K562 (cell line): ENCODE results near the gene MYMX. TPM values are rescaled to one million over a fixed set of nuclear protein-coding genes. Genes with fewer than 3 reads are reported as not detected.

Source experiments
- ATAC-seq: fragments of 200-7000 bp; cut with Tn5 transposase; 3 replicates; pipeline ENCODE4 v1.9.1; 2020; ENCODE audit warnings: moderate library complexity
- BruUV-seq: library from RNA; stranded (reverse); fragments of 400-500 nt; replicated peaks from 2 replicates; lab custom pipeline; 2021; lab: Mats Ljungman, UMichigan
- CTCF ChIA-PET: fragments of 300-600 bp; formaldehyde crosslinking; extraction: SDS; loops from one replicate; lab custom pipeline; 2021; ENCODE audit warnings: low intra/inter-chr PET ratio; lab: Yijun Ruan, JAX
- POLR2A ChIA-PET: fragments of 300-600, 350-650 bp; sonication (Branson Sonifier 250); formaldehyde crosslinking; extraction: SDS; loops from one replicate; lab custom pipeline; 2021; ENCODE audit warnings: antibody characterized with exemption, inconsistent platforms; lab: Yijun Ruan, JAX
- DNase-seq, 4 experiments: peaks; one replicate each; pipeline versions ENCODE4 v3.0.0 to v3.0.0-alpha.2; 2011 to 2018; ENCODE audit warnings: low spot score in 3 of 4, mixed read lengths in 3 of 4; ENCODE audit errors: extremely low read depth in 1 of 4
- FAIRE-seq: peaks from 2 replicates; lab custom pipeline; 2011; peaks lifted over from hg19 to GRCh38; lab: Jason Lieb, UNC
- H2AFZ ChIP-seq: 2 replicates; pipeline ENCODE4 v1.6.0; 2011; ENCODE audit warnings: low read depth, low read length, control low read depth, inconsistent platforms
- H3K27ac ChIP-seq: fragments of 200-600 bp; 3 replicates; pipeline ENCODE4 v1.8.0; 2011; ENCODE audit warnings: low read depth, mild to moderate bottlenecking, control low read depth, inconsistent platforms, low read length, moderate library complexity, mixed read lengths; ENCODE audit errors: extremely low read depth
- H3K27me3 ChIP-seq, 2 experiments: fragments of 300-600 bp in 1 of 2; 2 replicates in 1 of 2; 3 replicates in 1 of 2; pipeline versions ENCODE4 v1.6.0 to v1.8.0; 2011; ENCODE audit warnings: inconsistent platforms in 2 of 2, low read length in 2 of 2, mild to moderate bottlenecking in 1 of 2, mixed read lengths in 1 of 2, moderate library complexity in 1 of 2; ENCODE audit not compliant: control insufficient read depth in 2 of 2, insufficient read depth in 2 of 2
- H3K36me3 ChIP-seq: fragments of 300-600 bp; 3 replicates; pipeline ENCODE4 v1.8.0; 2011; ENCODE audit warnings: mild to moderate bottlenecking, low read length, inconsistent platforms; ENCODE audit not compliant: control insufficient read depth, insufficient read depth
- H3K4me1 ChIP-seq, 2 experiments: fragments of 200-600 bp in 1 of 2; replicated peaks in 1 of 2; 2 replicates in 1 of 2; 3 replicates in 1 of 2; pipeline versions ENCODE4 v1.5.1 to v1.8.0; 2011; ENCODE audit warnings: inconsistent platforms in 2 of 2, low read length in 2 of 2, mild to moderate bottlenecking in 1 of 2, mixed read lengths in 1 of 2, moderate library complexity in 1 of 2; ENCODE audit not compliant: control insufficient read depth in 2 of 2, insufficient read depth in 2 of 2
- H3K4me2 ChIP-seq: 2 replicates; pipeline ENCODE4 v1.6.1; 2011; ENCODE audit warnings: low read length, control low read depth, inconsistent platforms, mixed read lengths; ENCODE audit not compliant: insufficient read depth
- H3K4me3 ChIP-seq: fragments of 200-600 bp; sonication (generic), shearing (Covaris generic); 2 replicates; pipeline ENCODE4 v1.5.1; 2016; ENCODE audit warnings: control low read depth, inconsistent platforms
- H3K79me2 ChIP-seq: fragments of 200-600 bp; 3 replicates; pipeline ENCODE4 v1.8.0; 2011; ENCODE audit warnings: low read length, inconsistent platforms; ENCODE audit not compliant: control insufficient read depth, insufficient read depth
- H3K9ac ChIP-seq, 2 experiments: 2 replicates each; pipeline versions ENCODE4 v1.6.0 to v1.6.1; 2011; ENCODE audit warnings: low read depth in 2 of 2, low read length in 2 of 2, control low read depth in 1 of 2, inconsistent platforms in 1 of 2, mild to moderate bottlenecking in 1 of 2, mixed read lengths in 1 of 2; ENCODE audit not compliant: insufficient read depth in 1 of 2
- H3K9me1 ChIP-seq: one replicate; pipeline ENCODE4 v1.6.0; 2011; ENCODE audit warnings: inconsistent platforms, mild to moderate bottlenecking, low read length, moderate library complexity; ENCODE audit not compliant: control insufficient read depth, insufficient read depth
- H3K9me3 ChIP-seq: replicated peaks from 2 replicates; pipeline ENCODE4 v1.5.1; 2011; ENCODE audit warnings: low read depth, low read length, inconsistent platforms; ENCODE audit not compliant: control insufficient read depth, insufficient read depth
- H4K20me1 ChIP-seq: replicated peaks from 2 replicates; pipeline ENCODE4 v1.6.1; 2011; ENCODE audit warnings: low read length, inconsistent platforms, mixed read lengths; ENCODE audit not compliant: control insufficient read depth, insufficient read depth
- CHD2 ChIP-seq: IDR thresholded peaks from 2 replicates; pipeline ENCODE4 v1.6.1; 2011; ENCODE audit warnings: low read depth, low read length
- ETV6 ChIP-seq, 3 experiments: fragments of 150-350 bp in 1 of 3; sonication (generic) in 1 of 3; formaldehyde crosslinking in 1 of 3; IDR thresholded peaks; 2 replicates each; pipeline versions ENCODE4 v1.6.1 to v1.8.0; 2014 to 2022; ENCODE audit warnings: borderline replicate concordance in 2 of 3, low read depth in 2 of 3, antibody characterized with exemption in 1 of 3, low read length in 1 of 3, mild to moderate bottlenecking in 1 of 3, missing genetic modification reagents in 1 of 3
- GTF2E2 ChIP-seq: fragments of 200-800 bp; sonication (Bioruptor generic); IDR thresholded peaks from 2 replicates; pipeline ENCODE4 v1.6.1; 2016; ENCODE audit warnings: missing genetic modification characterization, missing compliant biosample characterization
- HNRNPUL1 ChIP-seq: fragments of 200-400 bp; formaldehyde crosslinking; IDR thresholded peaks from 2 replicates; pipeline ENCODE4 v1.6.1; 2017; ENCODE audit warnings: low read length
- KDM1A ChIP-seq, 2 experiments: fragments of 450-650 bp; IDR thresholded peaks; 2 replicates each; pipeline ENCODE4 v1.6.1; 2016; ENCODE audit warnings: mild to moderate bottlenecking in 2 of 2
- POLR2AphosphoS5 ChIP-seq: IDR thresholded peaks from 2 replicates; pipeline ENCODE4 v1.6.1; 2011; ENCODE audit warnings: mild to moderate bottlenecking, low read depth, low read length, moderate library complexity; ENCODE audit not compliant: control insufficient read depth, insufficient read depth
- SIN3A ChIP-seq, 2 experiments: fragments of 150-350 bp in 1 of 2; IDR thresholded peaks; 2 replicates each; pipeline ENCODE4 v1.6.1; 2011 to 2016; ENCODE audit warnings: borderline replicate concordance in 2 of 2, low read depth in 2 of 2, low read length in 2 of 2, mild to moderate bottlenecking in 2 of 2, moderate library complexity in 2 of 2; ENCODE audit not compliant: control insufficient read depth in 1 of 2
- STAG1 ChIP-seq: sonication (generic); formaldehyde crosslinking; IDR thresholded peaks from 2 replicates; pipeline ENCODE4 v1.5.0; 2020; ENCODE audit warnings: missing genetic modification reagents, borderline replicate concordance
- XRCC5 ChIP-seq: fragments of 200-400 bp; formaldehyde crosslinking; IDR thresholded peaks from 2 replicates; pipeline ENCODE4 v1.6.1; 2017; ENCODE audit warnings: low read depth, mild to moderate bottlenecking, low read length
- ZBTB7A ChIP-seq: IDR thresholded peaks from 2 replicates; pipeline ENCODE4 v1.6.1; 2011; ENCODE audit warnings: low read depth, mild to moderate bottlenecking, low read length, moderate library complexity, borderline replicate concordance; ENCODE audit not compliant: control insufficient read depth
- ZNF395 ChIP-seq: fragments of 200-800 bp; sonication (Bioruptor generic); IDR thresholded peaks from 2 replicates; pipeline ENCODE4 v1.6.1; 2017; ENCODE audit warnings: missing genetic modification characterization, missing compliant biosample characterization
- ZNF740 ChIP-seq, 3 experiments: fragments of 200-800 bp in 1 of 3; sonication (Bioruptor generic) in 1 of 3; sonication (generic) in 1 of 3; formaldehyde crosslinking in 1 of 3; IDR thresholded peaks; 2 replicates each; pipeline versions ENCODE4 v1.6.1 to v1.8.0; 2016 to 2022; ENCODE audit warnings: mild to moderate bottlenecking in 2 of 3, missing compliant biosample characterization in 2 of 3, missing genetic modification characterization in 2 of 3, missing genetic modification reagents in 1 of 3
- ZNF830 ChIP-seq: fragments of 250-450 bp; sonication (Bioruptor Pico); IDR thresholded peaks from 2 replicates; pipeline ENCODE4 v1.5.0; 2021; ENCODE audit warnings: mild to moderate bottlenecking
- WGBS: fragments of 100-300 bp; shearing (Covaris generic); methylation state at CpG from one replicate; pipeline ENCODE4 v1.1.6; 2016; ENCODE audit warnings: low coverage, mixed read lengths; ENCODE audit not compliant: insufficient coverage; ENCODE audit errors: missing lambda C conversion rate; 5-methylcytosine and 5-hydroxymethylcytosine counted together
- in situ Hi-C: fragments of 300-500 bp; cut with MboI; formaldehyde crosslinking; loops from 4 replicates; pipeline ENCODE4 v1.15.0; 2018; ENCODE audit warnings: inconsistent platforms, mixed read lengths
- intact Hi-C: fragments of 100-400 bp; cut with micrococcal nuclease; formaldehyde crosslinking; loops from 2 replicates; pipeline ENCODE4 v1.14.2; 2022
- polyA plus RNA-seq, 8 experiments: library from polyadenylated mRNA; depleted of rRNA in 4 of 8; stranded (reverse) in 5 of 8; unstranded in 3 of 8; fragments of >200 nt; fragmentation: Nextera tagmentation in 2 of 8; fragmentation: Illumina TruSeq in 1 of 8; extraction: Ambion mirVana in 2 of 8; extraction: Trizol in 1 of 8; gene quantifications; 2 replicates each; pipeline versions ENCODE4 v1.2.1 to v1.2.3, GENCODE V29; 2011 to 2014; ENCODE audit warnings: inconsistent platforms in 1 of 8, missing spikeins in 1 of 8
- total RNA-seq, 7 experiments: library from RNA; depleted of rRNA in 6 of 7; stranded (reverse); fragments of >200 nt in 6 of 7; fragmentation: Illumina TruSeq in 2 of 7; extraction: Trizol in 2 of 7; gene quantifications; 2 replicates each; pipeline versions ENCODE4 v1.2.1 to v1.2.3, GENCODE V29; 2011 to 2021; ENCODE audit warnings: low replicate concordance in 1 of 7

MYMX gene
- total and polyA plus RNA-seq, 9 of the 15 experiments (the other 6 are each of a cell fraction or from before 2014, with no cell fraction given) = 0.12 TPM; not detected in 8

- H3K9me1 ChIP-seq = peaks cover 19% of the 10 kb centered on the region
- H4K20me1 ChIP-seq = peaks cover 51% of the 10 kb centered on the region
- peaks cover 35 to 41% of the 10 kb centered on the region in 2 experiments; a peak in 4 of 5 replicates for H3K4me1 ChIP-seq
- H3K79me2 ChIP-seq = peaks cover 36% of the 10 kb centered on the region
- H3K36me3 ChIP-seq = peaks cover 79% of the 10 kb centered on the region
- no peak for FAIRE-seq
- peak; percentile 1; the same call in 1 of the 3 replicates for ATAC-seq
- H3K9me3 ChIP-seq = no peaks in the 10 kb centered on the region
- POLR2A ChIA-PET = interaction anchor here (0.5 to 3.2 kb wide), 32 partner anchors 11 to 1415 kb away, joined by 3 to 144 read pairs (median 4); partner anchors contain the start of genes HSP90AB1 and TMEM151B
- 13% methylated on average over 15 of the region's 15 CpGs for WGBS
- H3K4me2 ChIP-seq = peak overlapping the region; percentile 89
- in situ Hi-C loops (no loop called here), intact Hi-C loops (no loop called here)
- peak overlapping the region; percentile 93 for H3K27ac ChIP-seq
- H3K27me3 ChIP-seq = no peaks in the 10 kb centered on the region
- H3K9ac ChIP-seq = peak overlapping the region; percentile 85 to 93
- BruUV-seq = TSS peak; percentile 29
- peak overlapping the region; percentile 81 for H3K4me3 ChIP-seq
- DNase-seq = peak in 2 of 4 experiments; percentile 50 to 57
- H2AFZ ChIP-seq = 0 out of 2 replicates have a peak overlapping the region, but pooled peaks have one; percentile 87
- CTCF ChIA-PET = interaction anchor here (1.3 kb wide), 1 partner anchor 481 kb away, joined by 3 read pairs; no protein-coding TSS in a partner anchor
- 0 out of 2 replicates have a peak, but pooled peaks have one; percentile 48 for TF ChIP-seq ZNF740 (CRISPR knock-in tag; IDR thresholded peaks at IDR 0.05)
- no peak for TF ChIP-seq ZNF740 (tag; IDR thresholded peaks at IDR 0.05)
- TF ChIP-seq KDM1A (IDR thresholded peaks at IDR 0.05) = peak in 1 of 2 experiments; percentile 34; a peak in 1 of 4 replicates
- TF ChIP-seq SIN3A (IDR thresholded peaks at IDR 0.05; ENCODE audit: borderline replicate concordance in 2 of 2, control insufficient read depth in 1 of 2, low read depth in 2 of 2, low read length in 2 of 2) = 0 out of 4 replicates have a peak, but pooled peaks of 1 of the 2 experiments have one; percentile 31
- TF ChIP-seq XRCC5 = peak; percentile 6; the same call in 1 of the 2 replicates
- TF ChIP-seq HNRNPUL1 = no peak
- TF ChIP-seq ZNF830 (CRISPR knock-in tag) = no peak
- TF ChIP-seq CHD2 = peak; percentile 20; the same call in 1 of the 2 replicates
- TF ChIP-seq ETV6 (IDR thresholded peaks at IDR 0.05; ENCODE audit: borderline replicate concordance in 1 of 2, low read depth in 2 of 2, low read length in 1 of 2) = no peak
- 0 out of 2 replicates have a peak, but pooled peaks have one; percentile 5 for TF ChIP-seq ETV6 (CRISPR knock-in tag; IDR thresholded peaks at IDR 0.05; ENCODE audit: borderline replicate concordance)
- 0 out of 2 replicates have a peak, but pooled peaks have one; percentile 18 for TF ChIP-seq POLR2AphosphoS5
- TF ChIP-seq ZBTB7A = peak; percentile 19; the same call in 1 of the 2 replicates
- no peak for TF ChIP-seq GTF2E2 (tag)
- 0 out of 2 replicates have a peak, but pooled peaks have one; percentile 12 for TF ChIP-seq ZNF395 (CRISPR knock-in tag)
- TF ChIP-seq STAG1 = no peak
Observed at GRCh38 chr6:44255871-44256774, 39.4 kb downstream of the MYMX start.
